GM18868 (cell line): ENCODE results near the gene SEMA5A.
A peak's percentile ranks its signal among the peaks of the same experiment; 100 is the strongest.

Experiments used
- ATAC-seq: cut with Tn5 transposase; IDR thresholded peaks from one replicate; pipeline ENCODE4 v1.9.1; 2021; ENCODE audit warnings: mild to moderate bottlenecking, moderate library complexity; ENCODE audit not compliant: unreplicated experiment

SEMA5A gene

GRCh38 chr5:9523090-9523823 is 22.6 kb downstream of the SEMA5A start:
- no peak for ATAC-seq

DNA sequence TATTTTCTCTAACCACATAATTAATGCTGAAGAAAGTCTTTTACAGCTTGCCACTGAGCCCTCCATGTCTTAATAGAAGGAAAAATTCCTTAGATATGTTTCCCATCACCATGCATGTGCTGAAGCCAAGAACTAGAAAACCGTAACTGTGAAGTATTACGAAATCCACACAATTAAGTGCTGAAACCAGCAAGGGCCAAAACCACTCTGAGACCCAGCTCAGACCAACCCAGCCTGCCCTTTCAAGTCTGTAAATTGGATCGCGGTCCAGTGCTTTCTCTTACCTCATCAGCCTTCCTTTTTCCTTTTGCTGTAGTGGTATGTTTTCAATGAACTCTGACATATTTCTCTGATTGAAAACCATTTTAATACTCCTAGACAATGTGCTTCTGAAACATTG is 26.3 kb downstream of the SEMA5A start:
- ATAC-seq: peak; percentile 57

- no peak for ATAC-seq
Measured at GRCh38 chr5:9516591-9516990, 29.3 kb downstream of the SEMA5A start.

DNA sequence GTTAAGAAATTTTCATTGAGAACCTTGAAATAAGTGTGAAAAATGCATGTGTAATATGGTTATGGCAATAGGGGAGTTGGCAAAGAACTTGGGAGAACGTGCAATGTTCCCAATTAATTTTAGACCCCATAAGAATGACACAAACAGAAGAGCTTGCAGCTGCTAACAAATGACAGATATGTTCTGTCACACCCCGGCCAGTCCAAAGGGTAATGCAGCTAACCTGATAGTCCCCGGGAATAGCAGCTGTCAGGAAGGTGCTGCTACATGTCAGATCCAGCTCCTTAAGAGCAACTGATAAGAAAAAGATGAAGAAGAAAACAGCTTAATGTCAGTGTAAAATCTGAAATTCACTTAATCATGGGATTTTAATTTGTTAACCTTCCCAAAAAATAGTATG is 30.4 kb downstream of the SEMA5A start:
- ATAC-seq: no peak

- ATAC-seq: no peak
Measured at GRCh38 chr5:9514968-9515367, 30.9 kb downstream of the SEMA5A start.

DNA sequence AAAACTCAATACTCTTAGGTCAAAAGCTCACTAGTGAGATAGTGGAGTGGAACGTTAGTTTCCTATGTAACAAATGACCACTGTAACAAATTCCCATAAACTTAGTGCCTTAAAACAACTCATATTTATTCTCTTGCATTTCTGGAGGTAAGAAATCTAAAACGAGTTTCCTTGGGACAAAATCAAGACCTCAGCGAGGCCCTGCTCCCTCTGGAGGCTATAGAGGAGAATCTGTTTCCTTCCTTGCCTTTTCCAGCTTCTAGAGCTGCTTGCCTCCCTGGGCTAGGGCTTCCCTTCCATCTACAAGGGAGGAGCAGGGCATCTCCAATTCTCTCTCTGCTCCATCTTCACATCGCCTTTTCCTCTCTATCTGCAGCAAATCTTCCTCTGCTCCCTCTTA is 32.0 kb downstream of the SEMA5A start:
- ATAC-seq: no peak

GRCh38 chr5:9512457-9512856 is 33.4 kb downstream of the SEMA5A start:
- no peak for ATAC-seq

GRCh38 chr5:9507974-9508373 is 37.9 kb downstream of the SEMA5A start:
- no peak for ATAC-seq

DNA sequence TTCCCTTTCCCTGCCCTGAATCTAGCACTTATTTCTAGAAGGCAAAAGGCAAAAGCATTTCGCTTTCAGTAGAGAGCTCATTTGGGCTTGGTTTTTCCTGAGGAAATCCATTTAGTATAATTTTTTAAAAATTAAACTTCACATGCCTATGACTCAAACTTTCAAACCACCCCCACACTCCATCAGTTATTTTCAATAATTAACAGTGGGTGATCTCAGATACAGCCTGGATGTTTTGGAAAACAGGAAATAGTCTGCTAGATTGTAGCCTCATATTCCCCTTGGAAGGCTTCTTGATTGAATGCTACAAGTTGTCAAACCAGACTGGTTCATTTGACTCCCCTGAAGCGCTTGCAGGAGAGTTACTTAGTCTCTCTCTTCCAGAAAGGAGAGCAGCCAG is 40.6 kb downstream of the SEMA5A start:
- no peak for ATAC-seq

DNA sequence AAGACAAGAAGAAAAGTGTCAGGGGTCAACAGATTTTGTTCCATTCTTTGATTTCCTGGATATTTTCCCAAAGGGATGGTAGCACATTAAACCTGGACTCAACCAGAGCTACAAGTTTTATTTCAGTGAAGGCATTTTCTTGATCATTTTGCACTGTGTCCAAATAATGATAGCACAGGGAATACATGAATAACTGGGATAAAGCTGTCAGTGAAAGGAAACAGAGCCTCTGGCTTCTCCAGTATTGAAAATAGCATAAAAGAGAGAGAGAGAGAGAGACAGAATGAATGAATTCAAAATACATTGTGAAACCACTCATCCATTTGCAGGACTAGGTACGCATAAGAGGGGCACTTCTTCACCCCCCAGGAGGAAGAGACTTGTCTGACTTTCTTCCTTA is 43.0 kb downstream of the SEMA5A start:
- no peak for ATAC-seq

DNA sequence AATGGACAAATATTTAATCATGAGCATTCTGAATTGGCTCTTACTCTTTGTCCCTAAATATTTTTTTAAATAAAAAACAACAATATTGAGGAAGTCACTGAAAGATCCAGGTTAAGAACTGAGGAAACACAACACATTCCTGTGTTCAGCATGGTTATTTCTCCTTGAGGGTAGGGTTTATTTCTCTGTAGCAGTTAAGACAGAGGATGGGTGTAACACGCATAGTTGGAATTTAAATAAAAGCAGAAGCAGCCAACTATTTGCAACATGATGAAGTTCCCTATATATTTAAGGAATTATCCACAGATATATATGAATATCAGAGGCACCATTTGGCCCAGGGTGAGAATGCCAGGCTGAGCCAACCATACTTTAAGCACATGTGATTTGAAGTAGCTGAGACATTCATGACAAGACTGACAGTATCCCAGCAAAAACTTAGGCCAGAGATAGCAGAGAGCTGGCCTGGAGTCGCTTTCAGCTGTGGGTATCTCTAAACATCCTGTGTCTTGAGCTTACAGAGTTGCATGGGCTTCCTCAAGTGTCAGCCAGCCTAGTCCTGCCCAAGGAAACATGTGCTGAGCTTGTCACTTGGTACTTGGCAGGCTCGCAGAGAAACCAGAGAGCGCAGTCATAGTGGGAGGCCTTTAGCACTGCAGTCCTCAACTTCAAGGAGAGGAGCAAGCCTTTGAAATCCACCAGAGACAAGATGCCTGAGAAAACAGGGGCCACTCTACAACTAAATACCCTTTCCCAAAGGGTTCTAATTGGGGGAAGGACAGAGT is 43.6 kb downstream of the SEMA5A start:
- ATAC-seq: no peak

- no peak for ATAC-seq
Measured at GRCh38 chr5:9500625-9501024, 45.2 kb downstream of the SEMA5A start.

GRCh38 chr5:9500193-9500592 is 45.7 kb downstream of the SEMA5A start:
- ATAC-seq: no peak

GRCh38 chr5:9499498-9499876 is 46.4 kb downstream of the SEMA5A start:
- peak; percentile 72 for ATAC-seq

GRCh38 chr5:9498541-9499497 is 47.1 kb downstream of the SEMA5A start:
- peak; percentile 75 for ATAC-seq

GRCh38 chr5:9497347-9497746 is 48.5 kb downstream of the SEMA5A start:
- no peak for ATAC-seq

GRCh38 chr5:9496801-9497200 is 49.1 kb downstream of the SEMA5A start:
- no peak for ATAC-seq

DNA sequence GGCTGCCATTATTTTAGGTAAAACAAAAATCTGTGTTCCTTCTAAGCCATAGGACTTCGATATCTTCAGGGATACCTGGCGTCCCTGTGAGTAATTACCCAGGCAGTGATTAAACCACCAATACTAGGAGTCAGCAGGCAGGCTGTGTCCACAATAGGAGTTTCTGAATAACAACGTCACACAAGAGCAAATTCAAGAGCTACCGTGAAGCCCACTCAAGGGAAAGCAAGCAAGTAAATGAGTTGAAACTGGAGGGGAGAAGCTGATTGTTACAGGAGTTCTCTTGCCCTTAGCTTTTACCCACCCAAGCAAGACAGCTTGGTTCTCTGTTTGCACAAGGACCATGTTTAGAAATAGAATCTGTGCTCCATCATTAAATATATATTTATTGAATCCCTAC is 50.8 kb downstream of the SEMA5A start:
- ATAC-seq: no peak

GRCh38 chr5:9494301-9494700 is 51.6 kb downstream of the SEMA5A start:
- ATAC-seq: no peak

DNA sequence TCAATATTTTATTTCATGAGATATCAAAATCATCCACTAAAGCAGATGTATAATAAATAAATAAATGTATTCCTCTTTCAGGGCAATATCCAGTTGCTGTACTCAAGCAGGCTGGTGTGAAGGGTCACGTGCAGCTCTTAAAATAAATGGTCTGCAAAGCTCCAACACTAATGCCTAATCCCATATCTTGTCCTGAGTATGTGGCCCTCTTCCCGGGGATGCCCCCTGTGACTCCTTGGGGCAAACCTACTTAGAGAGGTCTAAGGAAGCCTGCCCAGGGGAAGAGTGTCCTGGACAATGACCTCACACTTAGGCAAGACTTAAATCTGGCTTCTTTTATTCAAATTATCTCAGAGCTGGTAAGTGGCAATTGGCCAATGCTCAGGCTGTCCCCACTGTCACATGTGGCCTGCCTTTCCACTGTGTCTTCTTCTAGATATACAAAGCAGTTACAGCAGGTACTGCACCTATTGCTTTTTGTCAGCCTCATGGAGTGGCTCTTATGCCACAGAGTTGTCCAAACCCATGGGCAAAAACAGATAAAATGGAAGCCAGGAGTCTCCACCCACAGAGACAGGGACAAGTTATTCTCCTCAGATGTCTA is 55.3 kb downstream of the SEMA5A start:
- ATAC-seq: no peak

DNA sequence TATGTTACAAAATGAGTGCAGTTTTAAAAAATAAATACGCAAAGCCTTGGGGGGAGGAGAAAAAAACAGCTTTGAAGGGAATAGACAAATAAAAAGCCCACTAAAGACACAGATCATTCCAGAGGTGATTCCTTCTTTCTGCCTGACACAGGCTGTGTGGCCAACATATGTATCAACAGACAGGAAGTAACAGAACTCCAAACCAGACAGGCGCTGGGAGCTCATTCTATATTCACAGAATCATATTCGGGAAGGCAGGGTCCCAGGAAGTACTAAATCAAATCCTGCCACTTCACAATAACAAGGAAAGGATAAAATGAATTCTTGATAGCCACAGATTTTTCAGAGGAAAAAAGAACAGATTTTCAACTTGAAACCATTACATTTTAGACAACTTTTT is 62.1 kb downstream of the SEMA5A start:
- ATAC-seq: no peak
